Smooth muscle cell (in vitro differentiated cells): ENCODE results near the gene TIMP2. TPM values are rescaled to one million over a fixed set of nuclear protein-coding genes. Genes with fewer than 3 reads are reported as not detected.

Experiments used
- DNase-seq: peaks from one replicate; lab custom pipeline; 2025; ENCODE audit not compliant: unreplicated experiment; lab: John Stamatoyannopoulos, UW
- H2AFZ ChIP-seq: fragments of 200-600 bp; sonication (generic); 2 replicates; pipeline ENCODE4 v1.6.0; 2016; ENCODE audit warnings: antibody characterized with exemption, low read depth, mild to moderate bottlenecking
- H3F3A ChIP-seq: fragments of 200-600 bp; sonication (generic); 2 replicates; pipeline ENCODE4 v1.6.0; 2017; ENCODE audit warnings: antibody characterized with exemption, low read depth
- H3K27ac ChIP-seq: fragments of 200-600 bp; sonication (generic); 2 replicates; pipeline ENCODE4 v1.5.1; 2016; ENCODE audit warnings: low read depth, mild to moderate bottlenecking
- H3K27me3 ChIP-seq: fragments of 200-600 bp; sonication (generic); 2 replicates; pipeline ENCODE4 v1.6.1; 2016; ENCODE audit warnings: low read depth, mild to moderate bottlenecking
- H3K36me3 ChIP-seq: fragments of 200-600 bp; sonication (generic); 2 replicates; pipeline ENCODE4 v1.5.1; 2016; ENCODE audit warnings: low read depth
- H3K4me1 ChIP-seq: fragments of 200-600 bp; sonication (generic); 2 replicates; pipeline ENCODE4 v1.5.1; 2016; ENCODE audit warnings: low read depth
- H3K4me2 ChIP-seq: fragments of 200-600 bp; sonication (generic); 2 replicates; pipeline ENCODE4 v1.6.0; 2016; ENCODE audit warnings: mild to moderate bottlenecking
- H3K4me3 ChIP-seq: fragments of 200-600 bp; sonication (generic); 2 replicates; pipeline ENCODE4 v1.5.1; 2016; ENCODE audit warnings: mild to moderate bottlenecking
- H3K79me2 ChIP-seq: fragments of 200-600 bp; sonication (generic); 2 replicates; pipeline ENCODE4 v1.6.0; 2016; ENCODE audit warnings: low read depth, mild to moderate bottlenecking
- H3K9ac ChIP-seq: fragments of 200-600 bp; sonication (generic); 2 replicates; pipeline ENCODE4 v1.6.0; 2016; ENCODE audit warnings: low read depth
- H3K9me3 ChIP-seq: fragments of 200-600 bp; sonication (generic); replicated peaks from 2 replicates; pipeline ENCODE4 v1.5.1; 2016; ENCODE audit warnings: low read depth
- H4K20me1 ChIP-seq: fragments of 200-600 bp; sonication (generic); 2 replicates; pipeline ENCODE4 v1.6.0; 2016; ENCODE audit warnings: low read depth
- WGBS: methylation state at CpG from one replicate; pipeline ENCODE4 v1.1.7; 2016; ENCODE audit warnings: low lambda C conversion rate; 5-methylcytosine and 5-hydroxymethylcytosine counted together
- polyA plus RNA-seq: library from polyadenylated mRNA; unstranded; fragments of >200 nt; fragmentation: Nextera tagmentation; extraction: Ambion mirVana; gene quantifications from 2 replicates; pipeline ENCODE4 v1.2.1, GENCODE V29; 2016
- total RNA-seq: library from RNA; depleted of rRNA; stranded (reverse); fragments of >200 nt; gene quantifications from 2 replicates; pipeline ENCODE4 v1.2.3, GENCODE V29; 2014
- TF ChIP-seq, protein P1 (sequence below): fragments of 200-600 bp; sonication (generic); IDR thresholded peaks from 2 replicates; pipeline ENCODE4 v1.5.1; 2017; ENCODE audit warnings: borderline replicate concordance, mild to moderate bottlenecking, antibody characterized with exemption; ENCODE audit not compliant: insufficient read depth, poor library complexity, severe bottlenecking

Gene TIMP2
- total and polyA plus RNA-seq, 2 experiments from 2014 or later, result 37.8 to 111 TPM

DNA sequence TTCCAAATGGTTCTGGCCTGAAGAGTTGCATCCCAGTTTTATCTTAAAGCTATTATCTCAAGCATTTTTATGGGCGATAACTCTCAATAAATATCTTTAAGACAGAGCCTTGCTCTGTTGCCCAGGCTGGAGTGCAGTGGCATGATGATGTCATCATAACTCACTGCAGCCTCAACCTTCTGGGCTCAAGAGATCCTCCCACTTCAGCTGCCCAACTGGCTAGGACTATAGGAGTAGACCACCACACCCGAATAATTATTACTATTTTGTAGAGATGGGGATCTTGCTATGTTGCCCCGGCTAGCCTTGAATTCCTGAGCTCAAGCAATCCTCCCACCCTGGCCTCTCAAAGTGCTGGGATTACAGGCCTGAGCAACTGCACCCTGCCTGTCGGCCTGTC is 117.0 kb downstream of the TIMP2 start:
- Histone ChIP-seq H3F3A (peaks cover 4% of the 10 kb centered on the region), H3K9me3 (no peaks in the 10 kb centered on the region), H3K36me3 (peaks cover 18% of the 10 kb centered on the region), H3K9ac (no peak overlapping the region), H3K27me3 (no peaks in the 10 kb centered on the region), H3K4me1 (no peaks in the 10 kb centered on the region), H3K27ac (no peak overlapping the region), H2AFZ (no peak overlapping the region), H3K4me3 (no peak overlapping the region), H4K20me1 (no peaks in the 10 kb centered on the region), H3K4me2 (no peak overlapping the region), H3K79me2 (no peaks in the 10 kb centered on the region)
- 77% methylated on average over 4 of the region's 4 CpGs for WGBS
- TF ChIP-seq, protein P1, sequence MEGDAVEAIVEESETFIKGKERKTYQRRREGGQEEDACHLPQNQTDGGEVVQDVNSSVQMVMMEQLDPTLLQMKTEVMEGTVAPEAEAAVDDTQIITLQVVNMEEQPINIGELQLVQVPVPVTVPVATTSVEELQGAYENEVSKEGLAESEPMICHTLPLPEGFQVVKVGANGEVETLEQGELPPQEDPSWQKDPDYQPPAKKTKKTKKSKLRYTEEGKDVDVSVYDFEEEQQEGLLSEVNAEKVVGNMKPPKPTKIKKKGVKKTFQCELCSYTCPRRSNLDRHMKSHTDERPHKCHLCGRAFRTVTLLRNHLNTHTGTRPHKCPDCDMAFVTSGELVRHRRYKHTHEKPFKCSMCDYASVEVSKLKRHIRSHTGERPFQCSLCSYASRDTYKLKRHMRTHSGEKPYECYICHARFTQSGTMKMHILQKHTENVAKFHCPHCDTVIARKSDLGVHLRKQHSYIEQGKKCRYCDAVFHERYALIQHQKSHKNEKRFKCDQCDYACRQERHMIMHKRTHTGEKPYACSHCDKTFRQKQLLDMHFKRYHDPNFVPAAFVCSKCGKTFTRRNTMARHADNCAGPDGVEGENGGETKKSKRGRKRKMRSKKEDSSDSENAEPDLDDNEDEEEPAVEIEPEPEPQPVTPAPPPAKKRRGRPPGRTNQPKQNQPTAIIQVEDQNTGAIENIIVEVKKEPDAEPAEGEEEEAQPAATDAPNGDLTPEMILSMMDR, result no peak
- DNase-seq, result no peak

DNA sequence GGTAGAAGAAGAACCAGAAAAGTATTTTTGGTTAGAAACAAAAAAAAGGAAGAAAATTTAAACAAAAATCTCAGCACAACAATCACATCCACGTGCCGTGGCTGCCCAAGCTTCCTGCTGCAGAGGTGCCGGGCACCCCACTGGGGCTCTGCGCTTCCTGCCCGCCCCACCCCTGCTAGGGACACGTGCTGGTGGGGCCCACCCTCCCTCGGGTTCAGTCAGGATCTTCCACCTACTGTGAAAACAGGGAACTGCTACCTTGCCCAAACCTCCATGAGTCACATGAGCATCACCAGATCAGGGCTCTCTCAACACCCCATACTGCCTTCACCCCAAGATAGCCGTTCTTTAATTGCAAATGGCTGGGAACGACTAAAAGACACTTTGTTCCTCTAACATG is 118.7 kb downstream of the TIMP2 start:
- Histone ChIP-seq H4K20me1 (peaks cover 4% of the 10 kb centered on the region), H3K27me3 (no peaks in the 10 kb centered on the region), H3F3A (peaks cover 4% of the 10 kb centered on the region), H3K9me3 (no peaks in the 10 kb centered on the region), H3K4me1 (no peaks in the 10 kb centered on the region), H3K4me3 (no peak overlapping the region), H3K9ac (no peak overlapping the region), H3K4me2 (no peak overlapping the region), H3K36me3 (peaks cover 9% of the 10 kb centered on the region), H3K79me2 (no peaks in the 10 kb centered on the region), H3K27ac (no peak overlapping the region), H2AFZ (no peak overlapping the region)
- WGBS, result 94% methylated on average over 8 of the region's 9 CpGs
- no peak for DNase-seq
- TF ChIP-seq, protein P1, result no peak

DNA sequence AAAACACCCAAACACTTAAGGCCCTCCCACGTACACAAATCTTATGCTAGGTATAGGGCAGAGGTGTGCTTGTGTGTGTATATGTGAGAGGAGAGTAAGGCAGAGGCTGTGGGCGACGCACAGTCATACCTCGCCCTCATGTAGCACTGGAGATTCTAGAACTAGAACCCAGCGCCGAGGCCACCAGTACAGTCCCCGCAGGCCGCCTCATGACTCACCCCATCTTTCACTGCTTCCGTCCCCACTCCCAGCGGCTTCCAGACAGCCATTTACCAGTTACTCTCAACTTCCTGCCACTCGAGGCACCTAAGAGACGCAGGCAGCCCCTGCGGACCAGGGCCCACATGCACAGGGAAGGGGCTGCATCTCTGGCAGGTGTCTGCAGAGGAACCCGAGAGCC is 119.9 kb downstream of the TIMP2 start:
- Histone ChIP-seq H3K9me3 (no peaks in the 10 kb centered on the region), H3K9ac (no peak overlapping the region), H3K27me3 (no peaks in the 10 kb centered on the region), H3K36me3 (no peaks in the 10 kb centered on the region), H4K20me1 (peaks cover 5% of the 10 kb centered on the region), H3K27ac (no peak overlapping the region), H3F3A (peaks cover 4% of the 10 kb centered on the region), H3K4me3 (no peak overlapping the region), H3K4me1 (no peaks in the 10 kb centered on the region), H3K79me2 (no peaks in the 10 kb centered on the region), H3K4me2 (no peak overlapping the region), H2AFZ (no peak overlapping the region)
- TF ChIP-seq, protein P1, result no peak
- DNase-seq, result no peak
- WGBS, result 90% methylated on average over 14 of the region's 14 CpGs

DNA sequence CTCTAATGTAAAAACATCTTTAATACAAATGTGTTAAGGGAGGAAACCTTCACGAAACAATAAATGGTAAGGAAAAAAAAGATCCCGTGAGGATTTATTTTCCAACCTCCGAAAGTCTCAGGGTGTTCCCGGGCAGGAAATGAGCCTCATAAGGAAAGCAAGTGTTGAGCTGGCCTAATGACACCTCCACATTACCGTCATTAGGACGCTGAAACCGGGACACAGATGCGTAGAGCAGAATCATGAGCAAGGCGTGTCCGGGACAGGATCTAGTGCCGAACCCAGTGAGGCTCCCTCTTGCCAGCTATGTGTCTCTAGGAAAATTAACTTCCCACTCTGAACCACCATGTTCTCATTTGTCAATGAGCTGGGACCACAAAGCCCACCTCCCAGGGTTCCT is 120.4 kb downstream of the TIMP2 start:
- Histone ChIP-seq H3K36me3 (no peaks in the 10 kb centered on the region), H3K9ac (no peak overlapping the region), H3K79me2 (no peaks in the 10 kb centered on the region), H3K4me3 (no peak overlapping the region), H2AFZ (no peak overlapping the region), H3K27ac (no peak overlapping the region), H3K4me2 (no peak overlapping the region), H3K27me3 (no peaks in the 10 kb centered on the region), H3K9me3 (no peaks in the 10 kb centered on the region), H3K4me1 (no peaks in the 10 kb centered on the region), H4K20me1 (peaks cover 10% of the 10 kb centered on the region), H3F3A (no peaks in the 10 kb centered on the region)
- no peak for DNase-seq
- WGBS, result 95% methylated on average over 11 of the region's 11 CpGs
- TF ChIP-seq, protein P1, result no peak
